ENCODE data around the gene PCDH8.

Gene PCDH8

GRCh38 chr13:52810526-52810925, 37.9 kb downstream of the PCDH8 start:
- no peak for DNase-seq

GRCh38 chr13:52810011-52810410, 38.4 kb downstream of the PCDH8 start:
- DNase-seq: no peak

GRCh38 chr13:52809310-52809769, 39.1 kb downstream of the PCDH8 start:
- peak; percentile 76 to 93 (median 79) for DNase-seq

- DNase-seq: no peak
Measured at GRCh38 chr13:52808842-52809219, 39.6 kb downstream of the PCDH8 start.

GRCh38 chr13:52806029-52806428, 42.4 kb downstream of the PCDH8 start:
- DNase-seq: no peak

GRCh38 chr13:52804202-52804641, 44.2 kb downstream of the PCDH8 start:
- DNase-seq: no peak

GRCh38 chr13:52800856-52801255, 47.6 kb downstream of the PCDH8 start:
- no peak for DNase-seq

- peak in 1 of 3 experiments; percentile 27 for DNase-seq
Measured at GRCh38 chr13:52798770-52799430, 49.5 kb downstream of the PCDH8 start.

GRCh38 chr13:52797176-52797575, 51.3 kb downstream of the PCDH8 start:
- peak in 2 of 3 experiments; percentile 33 to 79 for DNase-seq

- no peak for DNase-seq
Measured at GRCh38 chr13:52794589-52794988, 53.9 kb downstream of the PCDH8 start.

GRCh38 chr13:52793515-52794061, 54.9 kb downstream of the PCDH8 start:
- peak in 1 of 3 experiments; percentile 37 for DNase-seq
